HG03571 (cell line): Measurements from ENCODE around the gene KCTD11.
"Not testable (repeated sequence)": the region's sequence is repeated elsewhere in the genome, so short reads cannot be mapped to it uniquely, and the experiment has no call there.

Experiments used
- ATAC-seq: cut with Tn5 transposase; IDR thresholded peaks from one replicate; pipeline ENCODE4 v1.9.1; 2021; ENCODE audit not compliant: unreplicated experiment

Gene KCTD11

DNA sequence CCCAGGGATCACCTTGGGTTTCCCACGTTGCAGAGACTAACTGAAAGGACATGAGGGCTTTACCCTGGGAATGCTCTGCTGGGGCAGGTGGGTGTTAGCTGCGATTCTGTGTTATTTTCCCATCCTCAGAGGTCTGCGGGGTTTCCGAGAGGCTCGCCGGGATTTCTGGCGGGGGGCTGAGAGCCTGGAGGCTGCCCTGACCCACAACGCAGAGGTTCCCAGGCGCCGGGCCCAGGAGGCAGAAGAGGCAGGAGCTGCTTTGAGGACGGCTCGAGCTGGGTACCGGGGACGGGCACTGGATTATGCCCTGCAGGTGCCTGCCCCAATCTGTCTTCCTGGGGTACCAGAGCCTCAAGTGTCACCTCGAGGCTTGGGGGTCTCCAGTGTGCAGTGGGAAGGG lies 8.7 kb upstream of the KCTD11 start:
- no peak for ATAC-seq

DNA sequence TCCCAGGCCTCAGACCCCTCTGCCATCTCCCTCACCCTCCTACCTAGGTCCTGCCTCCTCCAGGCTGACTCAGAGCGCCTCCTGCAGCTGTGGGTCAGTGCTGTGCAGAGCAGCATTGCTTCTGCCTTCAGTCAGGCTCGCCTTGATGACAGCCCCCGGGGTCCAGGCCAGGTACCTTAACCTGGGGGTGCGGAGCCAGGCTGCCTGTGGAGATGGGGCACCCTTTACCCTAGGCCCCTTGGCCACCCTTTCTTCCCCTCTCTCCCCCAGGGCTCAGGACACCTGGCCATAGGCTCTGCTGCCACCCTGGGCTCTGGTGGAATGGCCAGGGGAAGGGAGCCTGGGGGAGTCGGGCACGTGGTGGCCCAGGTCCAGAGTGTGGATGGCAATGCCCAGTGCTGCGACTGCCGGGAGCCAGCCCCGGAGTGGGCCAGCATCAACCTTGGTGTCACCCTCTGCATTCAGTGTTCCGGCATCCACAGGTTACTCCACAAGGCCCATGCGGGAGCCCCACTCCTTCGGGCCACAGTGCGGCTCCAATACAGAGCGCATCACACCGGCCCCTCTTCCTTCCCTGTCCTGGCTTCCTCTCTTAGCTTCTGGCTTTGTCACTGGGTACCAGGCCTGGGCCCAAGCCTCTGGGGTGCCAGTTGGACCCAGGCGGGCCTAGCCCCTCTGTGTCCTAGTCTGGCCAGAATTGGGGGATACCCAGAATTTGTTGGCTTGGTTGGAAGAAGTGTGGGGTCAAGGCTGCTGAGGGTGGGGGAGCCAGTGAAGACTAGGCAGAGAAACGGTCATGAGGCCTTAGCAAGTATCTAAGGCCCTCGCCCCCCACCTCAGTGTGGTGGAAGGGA lies 5.0 kb upstream of the KCTD11 start:
- no peak for ATAC-seq

DNA sequence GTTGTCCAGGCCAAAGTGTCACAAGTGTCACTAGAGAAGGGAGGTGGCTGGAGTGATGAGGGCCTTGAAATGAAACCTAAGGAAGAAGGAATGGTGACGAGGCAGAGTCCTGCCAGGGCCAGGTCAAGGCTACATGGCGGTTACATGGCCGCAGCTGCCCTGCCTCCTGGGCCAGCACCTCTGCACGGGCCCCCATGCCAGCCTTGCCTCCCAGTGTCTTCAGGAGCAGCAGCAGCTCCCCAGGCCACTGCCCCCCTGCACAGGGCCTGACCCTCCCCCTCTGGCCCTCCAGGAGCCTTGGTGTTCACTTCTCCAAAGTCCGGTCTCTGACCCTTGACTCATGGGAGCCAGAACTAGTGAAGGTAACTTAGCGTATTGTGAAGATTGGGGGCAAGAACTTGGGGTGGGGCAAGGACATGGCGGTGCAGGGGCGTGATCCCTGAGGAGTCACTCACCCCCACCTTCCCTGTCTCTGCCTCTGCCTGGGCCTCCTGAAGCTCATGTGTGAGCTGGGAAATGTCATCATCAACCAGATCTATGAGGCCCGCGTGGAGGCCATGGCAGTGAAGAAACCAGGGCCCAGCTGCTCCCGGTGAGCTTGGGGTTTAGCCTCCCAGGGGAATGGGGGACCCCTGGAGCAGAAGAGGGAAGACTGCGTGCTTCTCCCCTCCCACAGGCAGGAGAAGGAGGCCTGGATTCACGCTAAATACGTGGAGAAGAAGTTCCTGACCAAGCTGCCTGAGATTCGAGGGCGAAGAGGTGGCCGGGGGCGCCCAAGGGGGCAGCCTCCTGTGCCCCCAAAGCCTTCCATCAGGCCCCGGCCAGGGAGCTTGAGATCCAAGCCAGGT lies 4.1 kb upstream of the KCTD11 start:
- ATAC-seq: no peak

DNA sequence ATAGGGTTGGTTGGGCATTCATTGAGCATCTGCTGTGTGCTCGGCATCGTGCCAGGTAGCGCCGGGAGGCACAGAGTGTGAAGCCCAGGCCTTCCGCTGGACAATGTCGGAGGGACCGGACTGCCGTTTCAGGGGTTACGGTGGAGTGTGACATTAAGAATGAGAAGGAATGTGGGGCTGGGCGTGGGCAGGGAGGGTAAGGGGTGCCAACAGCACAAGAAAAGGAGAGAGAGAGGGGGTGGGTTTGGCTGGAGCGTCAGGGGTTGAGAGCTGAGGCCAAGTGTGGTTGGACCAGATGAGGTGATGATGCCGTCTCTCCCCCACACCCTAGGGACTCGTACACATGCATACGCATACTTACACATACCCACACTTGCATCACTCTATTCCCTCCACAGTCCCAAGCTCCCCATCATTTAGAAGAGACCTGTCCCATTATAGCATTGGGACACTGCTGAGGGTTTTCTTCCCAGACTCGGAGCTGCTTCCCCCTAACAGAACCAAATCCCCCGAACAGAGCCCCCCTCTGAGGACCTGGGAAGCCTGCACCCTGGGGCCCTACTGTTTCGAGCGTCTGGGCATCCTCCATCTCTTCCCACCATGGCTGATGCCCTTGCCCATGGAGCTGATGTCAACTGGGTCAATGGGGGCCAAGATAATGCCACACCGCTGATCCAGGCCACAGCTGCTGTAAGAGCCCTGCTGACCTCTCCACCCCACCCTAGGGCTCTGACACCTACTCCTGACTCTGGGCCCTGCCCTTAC lies 3.3 kb upstream of the KCTD11 start:
- ATAC-seq: no peak

DNA sequence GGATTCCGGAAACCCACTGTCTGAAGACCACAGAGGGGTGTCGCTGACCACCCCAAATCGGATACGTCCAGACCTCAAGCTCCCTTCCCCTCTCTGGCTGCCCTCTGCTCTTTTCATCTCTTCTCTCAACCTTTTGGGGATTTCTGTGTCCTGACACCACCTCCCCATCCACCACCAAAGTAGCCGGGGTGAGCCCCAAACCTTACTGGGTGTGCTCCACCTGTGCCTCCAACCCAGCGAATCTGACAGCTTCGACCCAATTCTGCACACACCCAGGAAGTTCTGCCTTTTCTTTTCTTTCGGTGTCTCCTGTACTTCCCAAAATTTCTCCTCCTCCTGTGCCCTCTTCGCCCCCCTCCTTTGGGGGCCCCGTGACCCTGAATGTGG lies 534 bp downstream of the KCTD11 start:
- ATAC-seq: no peak

DNA sequence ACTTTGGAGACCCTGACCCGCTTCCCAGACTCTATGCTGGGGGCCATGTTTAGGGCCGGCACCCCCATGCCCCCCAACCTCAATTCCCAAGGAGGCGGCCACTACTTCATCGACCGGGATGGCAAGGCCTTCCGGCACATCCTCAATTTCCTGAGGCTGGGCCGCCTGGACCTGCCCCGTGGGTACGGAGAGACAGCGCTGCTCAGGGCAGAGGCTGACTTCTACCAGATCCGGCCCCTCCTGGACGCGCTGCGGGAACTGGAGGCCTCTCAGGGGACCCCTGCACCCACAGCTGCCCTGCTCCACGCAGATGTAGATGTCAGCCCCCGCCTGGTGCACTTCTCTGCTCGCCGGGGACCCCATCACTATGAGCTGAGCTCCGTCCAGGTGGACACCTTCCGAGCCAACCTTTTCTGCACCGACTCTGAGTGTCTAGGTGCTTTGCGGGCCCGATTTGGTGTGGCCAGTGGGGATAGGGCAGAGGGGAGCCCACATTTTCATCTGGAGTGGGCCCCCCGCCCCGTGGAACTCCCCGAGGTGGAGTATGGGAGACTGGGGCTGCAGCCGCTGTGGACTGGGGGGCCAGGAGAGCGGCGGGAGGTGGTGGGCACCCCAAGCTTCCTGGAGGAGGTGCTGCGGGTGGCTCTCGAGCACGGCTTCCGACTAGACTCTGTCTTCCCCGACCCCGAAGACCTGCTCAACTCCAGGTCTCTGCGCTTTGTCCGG lies 1.1 kb downstream of the KCTD11 start:
- no peak for ATAC-seq

DNA sequence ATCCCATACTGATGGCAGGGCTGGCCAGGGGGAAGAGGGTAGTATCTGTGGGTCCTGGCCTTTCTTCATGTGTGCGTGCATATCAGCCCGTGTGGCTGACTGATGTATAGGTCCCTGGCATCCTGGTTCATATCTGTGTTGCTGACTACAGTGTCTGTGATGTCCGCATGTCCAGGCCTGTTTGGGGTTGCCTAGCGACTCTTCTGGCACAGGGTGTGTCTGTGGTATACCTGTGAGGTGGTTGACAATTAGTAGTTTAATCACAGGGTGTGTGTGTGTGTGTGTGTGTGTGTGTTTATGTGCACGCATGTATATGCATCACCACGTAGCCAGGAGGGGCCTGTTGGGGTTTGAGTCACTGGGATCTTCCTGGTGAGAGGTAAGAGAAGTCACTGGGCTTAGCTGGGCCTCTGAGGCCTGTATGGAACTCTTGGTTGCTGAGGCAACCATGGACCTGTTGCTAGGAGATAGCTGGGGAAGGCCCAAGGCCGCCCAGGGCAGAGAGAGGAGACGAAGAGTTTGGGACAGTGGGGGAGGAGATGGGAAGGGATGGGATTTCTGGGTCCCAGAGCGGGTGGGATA lies 2.4 kb downstream of the KCTD11 start:
- no peak for ATAC-seq

DNA sequence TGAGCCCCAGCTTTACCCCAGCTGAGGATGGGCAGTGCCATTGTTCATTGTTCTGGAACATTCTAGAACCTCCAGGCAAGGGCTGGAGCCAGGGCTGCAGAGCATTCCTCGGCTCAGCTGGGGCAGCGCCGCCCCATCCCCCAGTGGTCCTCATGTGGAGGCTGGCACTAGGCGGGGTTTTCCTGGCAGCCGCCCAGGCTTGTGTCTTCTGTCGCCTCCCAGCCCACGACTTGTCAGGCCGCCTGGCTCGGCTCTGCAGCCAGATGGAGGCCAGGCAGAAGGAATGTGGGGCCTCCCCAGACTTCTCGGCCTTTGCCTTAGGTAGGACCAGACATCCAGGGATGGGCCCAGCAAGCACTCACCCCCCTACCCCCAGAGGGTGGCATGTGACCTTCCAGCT lies 3.1 kb downstream of the KCTD11 start, which contains the start of gene TMEM95:
TMEM95 (plus strand) TSS at position 104 of the 400 bp plus-strand sequence; CDS start at position 153, 49 bp downstream.
- ATAC-seq: no peak

DNA sequence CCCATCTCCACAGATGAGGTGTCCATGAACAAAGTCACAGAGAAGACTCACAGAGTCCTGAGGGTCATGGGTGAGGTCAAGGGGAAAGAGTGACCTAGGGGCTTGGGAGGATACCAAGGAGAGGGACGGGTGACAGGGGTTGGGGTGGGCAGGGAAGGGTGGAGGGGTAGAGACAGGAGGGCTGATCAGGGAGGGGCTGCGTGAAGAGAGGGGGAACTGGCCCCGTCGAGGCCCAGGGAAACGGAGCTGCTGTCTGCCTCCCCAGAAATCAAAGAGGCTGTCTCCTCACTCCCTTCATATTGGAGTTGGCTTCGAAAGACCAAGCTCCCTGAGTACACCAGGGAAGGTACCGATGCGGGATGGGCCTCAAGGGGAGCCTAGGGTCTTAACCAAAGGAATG lies 3.6 kb downstream of the KCTD11 start:
- no peak for ATAC-seq

DNA sequence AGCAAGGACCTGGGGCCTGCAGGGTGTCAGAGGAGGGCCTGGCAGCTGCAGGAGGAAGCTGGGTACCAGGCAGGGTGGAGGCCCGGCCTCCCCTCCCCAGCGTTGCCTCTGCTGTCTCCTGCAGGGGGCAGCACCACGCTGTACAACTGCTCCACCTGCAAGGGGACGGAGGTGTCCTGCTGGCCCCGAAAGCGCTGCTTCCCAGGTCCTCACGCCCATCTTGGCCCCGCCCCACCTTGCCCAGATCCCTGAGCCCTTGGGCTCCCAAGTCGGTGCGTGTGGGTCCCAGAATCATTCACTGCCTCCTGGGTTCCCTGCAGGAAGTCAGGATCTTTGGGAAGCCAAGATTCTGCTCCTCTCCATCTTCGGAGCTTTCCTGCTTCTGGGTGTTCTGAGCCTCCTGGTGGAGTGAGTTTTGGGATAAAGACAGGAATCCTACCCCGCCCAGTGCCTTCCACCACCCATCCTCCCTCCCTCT lies 4.1 kb downstream of the KCTD11 start:
- no peak for ATAC-seq

DNA sequence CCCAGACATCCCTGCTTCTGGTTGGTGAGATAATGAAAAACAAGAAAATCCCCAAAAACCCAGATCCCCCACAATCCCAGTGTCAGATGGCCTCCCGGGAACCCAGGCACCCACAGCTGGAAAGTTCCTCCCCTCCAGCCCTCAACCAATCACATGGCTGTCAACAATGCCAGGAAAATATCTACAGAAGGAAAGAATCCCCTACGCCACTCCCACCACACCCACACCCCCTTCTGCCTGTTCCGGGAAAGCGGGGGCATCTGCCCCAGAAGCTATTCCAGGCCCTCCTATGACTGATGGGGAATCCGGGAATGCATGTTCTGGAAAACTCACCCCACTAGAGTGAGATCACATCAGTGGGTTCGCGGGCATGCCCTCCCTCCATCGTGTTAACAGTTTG lies 4.8 kb downstream of the KCTD11 start:
- no peak for ATAC-seq

DNA sequence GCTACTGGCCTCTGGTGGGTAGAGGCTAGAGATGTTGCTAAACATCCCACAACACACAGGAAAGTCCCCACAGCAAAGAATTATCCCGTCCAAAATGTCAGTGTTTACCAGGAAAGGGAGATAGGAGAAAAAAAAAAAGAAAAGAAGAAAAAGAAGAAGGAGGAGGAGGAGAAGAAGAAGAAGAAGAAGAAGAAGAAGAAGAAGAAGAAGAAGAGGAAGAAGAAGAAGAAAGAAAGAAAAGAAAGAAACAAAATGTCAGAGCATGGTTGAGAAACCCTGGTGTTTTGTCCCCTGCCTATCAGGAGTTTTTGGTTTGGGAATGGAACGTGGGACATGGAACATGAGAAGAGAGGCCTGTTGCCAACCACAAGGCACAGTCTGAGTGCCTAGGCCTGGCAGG lies 5.4 kb downstream of the KCTD11 start:
- no peak for ATAC-seq

DNA sequence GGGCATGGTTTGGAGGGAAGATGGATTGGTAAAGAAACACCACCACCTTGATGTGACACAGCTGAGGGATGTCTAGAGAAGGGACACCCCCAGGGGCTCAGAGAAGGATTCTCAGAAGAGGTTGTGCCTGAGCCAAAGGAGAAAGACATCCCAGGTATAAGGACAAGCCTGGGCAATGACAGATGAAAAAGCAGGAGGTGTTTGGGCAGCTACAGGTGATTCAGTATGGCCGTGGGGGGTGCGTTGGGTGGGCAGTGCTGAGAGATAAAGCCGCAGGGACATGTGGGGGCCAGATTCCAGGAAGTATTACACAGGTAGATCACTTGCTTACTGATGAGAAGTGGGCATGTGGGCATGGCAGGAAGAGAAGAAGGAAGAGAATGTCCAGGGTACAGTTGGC lies 9.9 kb downstream of the KCTD11 start:
- ATAC-seq: no peak

DNA sequence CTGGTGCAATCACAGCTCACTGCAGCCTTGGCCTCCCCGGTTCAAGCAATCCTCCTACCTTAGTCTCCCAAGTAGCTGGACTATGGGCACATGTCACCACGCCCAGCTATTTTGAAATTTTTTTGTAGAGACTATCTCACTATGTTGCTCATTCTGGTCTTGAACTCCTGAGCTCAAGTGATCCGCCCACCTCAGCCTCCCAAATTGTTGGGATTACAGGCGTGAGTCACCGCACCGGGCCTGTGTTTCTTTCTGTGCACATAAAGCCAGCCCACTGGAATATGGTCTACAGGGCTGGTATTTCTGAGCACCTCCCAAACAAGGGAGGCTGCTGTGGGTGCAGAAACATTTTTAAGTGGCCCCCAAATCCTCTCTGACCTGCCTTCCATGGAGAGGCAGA lies 11.3 kb downstream of the KCTD11 start:
- ATAC-seq: no peak

DNA sequence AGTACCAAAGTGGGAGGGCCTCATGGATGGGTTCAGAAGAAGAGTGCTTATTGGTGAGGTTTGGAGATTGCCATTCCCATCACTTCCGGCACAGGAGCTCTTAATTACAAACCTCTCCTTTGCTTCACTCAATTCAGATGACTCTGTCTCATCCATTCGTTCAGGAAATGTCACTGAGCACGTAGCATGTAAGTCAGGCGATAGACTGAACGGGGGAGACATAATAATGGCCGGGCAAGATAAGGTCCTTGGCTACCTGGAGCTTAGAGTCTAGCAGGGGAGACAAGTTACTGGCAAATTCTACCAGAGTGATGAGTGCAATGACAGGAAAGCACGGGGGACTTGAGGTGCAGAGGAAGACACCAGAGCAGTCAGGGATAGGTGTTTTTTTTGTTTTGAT lies 14.0 kb downstream of the KCTD11 start:
- ATAC-seq: not testable (repeated sequence)

DNA sequence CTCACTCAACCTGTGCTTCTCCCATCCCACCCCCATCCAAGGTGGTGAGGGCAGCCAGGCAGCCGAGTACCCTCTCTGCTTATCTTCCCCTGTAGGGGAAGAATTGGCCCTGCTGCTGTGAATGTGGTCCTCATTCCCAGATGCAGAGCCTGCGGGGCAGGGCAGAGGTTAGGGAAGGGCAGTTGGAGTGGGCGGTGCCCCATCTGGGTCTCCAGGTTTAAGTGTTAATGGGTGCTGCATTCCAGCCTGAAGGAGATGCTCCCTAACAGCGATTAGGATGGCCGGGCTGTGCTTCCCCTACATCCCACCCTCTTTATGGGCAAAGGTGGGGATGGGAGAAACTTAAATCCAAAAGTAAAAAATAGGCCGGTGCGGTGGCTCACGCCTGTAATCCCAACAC lies 15.1 kb downstream of the KCTD11 start:
- no peak for ATAC-seq

DNA sequence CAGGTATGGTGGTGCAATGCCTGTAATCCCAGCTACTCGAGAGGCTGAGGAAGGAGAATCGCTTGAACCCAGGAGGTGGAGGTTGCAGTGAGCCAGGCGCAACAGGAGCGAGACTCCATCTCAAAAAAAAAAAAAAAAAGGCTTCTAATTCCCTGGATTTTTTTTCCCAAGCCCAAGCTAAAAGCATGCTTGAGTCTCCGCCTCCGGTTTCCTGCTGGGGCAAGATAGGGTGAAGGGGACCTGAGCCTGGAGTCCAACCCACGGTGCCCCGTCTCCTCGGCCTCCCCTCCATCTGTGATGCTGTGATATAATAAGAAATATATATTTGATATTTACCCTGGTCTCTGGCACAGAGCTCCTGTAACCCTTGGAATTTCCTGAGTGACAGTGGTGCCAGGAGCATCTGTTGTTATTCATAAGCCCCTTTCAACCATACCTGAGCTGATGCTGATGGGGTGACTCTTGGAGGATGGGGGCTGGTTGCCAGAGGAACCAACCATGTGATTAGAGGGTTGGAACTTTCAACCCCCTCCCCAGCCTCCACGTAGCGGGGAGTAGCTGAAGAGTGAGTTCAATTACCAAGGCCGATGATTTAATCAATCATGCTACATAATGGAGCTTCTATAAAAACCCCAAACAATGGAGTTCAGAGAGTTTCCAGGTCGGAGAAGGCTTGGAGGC lies 16.1 kb downstream of the KCTD11 start:
- no peak for ATAC-seq

DNA sequence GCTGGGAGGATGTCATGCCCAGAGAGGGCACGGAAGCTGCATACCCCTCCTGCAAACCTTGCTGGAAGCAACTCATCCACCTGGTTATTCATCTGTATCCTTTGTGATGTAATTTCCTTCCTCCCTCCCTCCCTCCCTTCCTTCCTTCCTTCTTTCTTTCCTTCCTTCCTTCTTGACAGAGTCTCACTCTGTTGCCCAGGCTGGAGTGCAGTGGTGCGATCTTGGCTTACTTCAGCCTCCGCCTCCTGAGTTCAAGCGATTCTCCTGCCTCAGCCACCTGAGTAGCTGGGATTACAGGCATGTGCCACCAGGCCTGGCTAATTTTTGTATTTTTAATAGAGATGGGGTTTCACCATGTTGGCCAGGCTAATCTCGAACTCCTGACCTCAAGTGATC lies 16.6 kb downstream of the KCTD11 start:
- not testable (repeated sequence) for ATAC-seq

DNA sequence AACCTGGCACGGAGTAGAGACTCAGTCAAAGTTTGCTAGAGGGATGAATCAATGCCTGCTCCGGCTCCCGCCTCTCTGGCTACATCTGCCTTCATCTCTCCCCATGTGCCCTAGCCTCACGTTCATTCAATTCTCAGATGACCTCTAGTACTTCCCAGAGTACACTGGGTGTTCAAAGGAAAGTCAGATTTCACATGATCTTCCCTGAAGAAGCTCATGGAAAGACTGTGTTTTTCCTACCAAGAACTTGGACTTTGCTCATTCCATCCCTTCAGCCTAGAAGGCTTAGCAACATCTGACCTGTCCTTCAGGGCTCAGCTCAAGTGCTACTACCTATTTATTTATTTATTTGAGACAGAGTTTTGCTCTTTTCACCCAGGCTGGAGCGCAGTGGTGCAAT lies 17.9 kb downstream of the KCTD11 start:
- no peak for ATAC-seq

DNA sequence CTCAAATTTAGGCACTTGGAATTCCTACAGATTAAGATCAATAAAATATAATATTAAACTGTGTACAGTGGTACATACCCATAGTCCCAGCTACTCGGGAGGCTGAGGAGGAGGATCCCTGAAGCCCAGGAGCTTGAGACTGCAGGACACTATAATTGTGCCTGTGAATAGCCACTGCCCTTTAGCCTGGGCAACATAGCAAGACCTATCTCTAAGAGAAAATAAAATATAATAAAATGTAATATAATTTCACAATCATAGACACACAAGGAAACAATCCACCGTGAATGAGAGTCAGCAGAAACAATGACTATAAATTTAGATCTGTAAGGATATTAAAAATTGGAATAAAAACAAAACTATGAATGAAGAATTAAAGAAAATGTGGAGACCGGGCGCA lies 18.9 kb downstream of the KCTD11 start:
- ATAC-seq: no peak
